Progenitor cell of endocrine pancreas (in vitro differentiated cells): Measurements from ENCODE around the gene NFATC2. TPM values are rescaled to one million over a fixed set of nuclear protein-coding genes. Genes with fewer than 3 reads are reported as not detected.

Source experiments
- DNase-seq: peaks from one replicate; pipeline ENCODE4 v3.0.0; 2021; ENCODE audit warnings: low spot score; ENCODE audit not compliant: unreplicated experiment
- H3K27ac Mint-ChIP-seq: 2 replicates; pipeline ENCODE4 v1.8.0; 2021; ENCODE audit warnings: mild to moderate bottlenecking, moderate library complexity, mixed read lengths
- H3K27me3 Mint-ChIP-seq: 2 replicates; pipeline ENCODE4 v1.8.0; 2021; ENCODE audit warnings: mixed read lengths
- H3K36me3 Mint-ChIP-seq: 2 replicates; pipeline ENCODE4 v1.8.0; 2022; ENCODE audit warnings: mixed read lengths; ENCODE audit not compliant: insufficient read depth
- H3K4me1 Mint-ChIP-seq: 2 replicates; pipeline ENCODE4 v1.8.0; 2021; ENCODE audit warnings: low read depth, mixed read lengths
- H3K4me3 Mint-ChIP-seq: 2 replicates; pipeline ENCODE4 v1.8.0; 2021; ENCODE audit warnings: low read depth, mild to moderate bottlenecking, moderate library complexity, mixed read lengths
- H3K9me3 Mint-ChIP-seq: 2 replicates; pipeline ENCODE4 v1.8.0; 2021; ENCODE audit warnings: low read depth, mixed read lengths
- total RNA-seq: library from RNA; stranded (reverse); gene quantifications from 2 replicates; pipeline ENCODE4 v1.2.1, GENCODE V29; 2021
- TF ChIP-seq, protein P1 (sequence below): fragments of 200-600 bp; sonication (generic); IDR thresholded peaks from one replicate; pipeline ENCODE4 v1.5.0; 2021; ENCODE audit warnings: antibody characterized with exemption, mild to moderate bottlenecking; ENCODE audit not compliant: unreplicated experiment

NFATC2 gene
- total RNA-seq, 1 donor from 2014 or later: 11.2 TPM

DNA sequence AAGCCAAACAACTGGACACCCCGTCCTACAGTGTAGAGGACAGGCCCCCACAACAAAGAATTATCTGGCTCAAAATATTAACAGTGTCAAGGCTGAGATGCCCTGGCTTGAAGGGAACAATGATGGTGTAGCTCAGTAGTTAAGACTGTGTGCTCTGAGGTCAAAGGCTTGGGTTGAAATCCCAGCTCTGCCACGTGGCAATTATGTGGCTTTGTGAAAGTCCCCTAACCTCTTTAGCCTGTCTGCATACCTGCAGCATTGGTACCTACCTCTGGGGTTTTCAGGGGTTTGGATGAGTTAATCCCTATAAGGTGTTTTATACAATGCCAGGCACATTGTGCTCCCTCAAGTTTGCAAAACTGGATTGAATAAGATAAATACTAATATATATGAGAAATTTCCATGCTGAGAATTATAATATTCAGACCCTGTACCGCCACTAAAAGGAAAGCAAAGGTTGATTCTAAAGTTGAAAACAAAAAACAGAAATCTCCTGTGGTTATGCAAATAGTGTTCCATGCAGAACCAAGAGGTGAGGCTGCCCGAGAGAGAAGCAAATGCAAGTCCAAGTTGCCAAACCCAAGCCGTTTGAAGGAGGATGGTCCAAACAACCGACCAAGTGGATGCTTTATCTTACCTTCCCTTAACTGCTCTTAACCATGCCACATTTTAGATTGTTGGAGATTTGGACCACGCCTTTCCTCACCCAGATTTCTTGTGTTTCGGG is 199.8 kb downstream of the NFATC2 start:
- Mint-ChIP-seq H3K27me3 (peaks cover 21% of the 10 kb centered on the region), H3K4me1 (no peaks in the 10 kb centered on the region), H3K36me3 (no peaks in the 10 kb centered on the region), H3K27ac (no peak overlapping the region), H3K4me3 (no peak overlapping the region), H3K9me3 (peaks cover 11% of the 10 kb centered on the region)
- DNase-seq: no peak
- TF ChIP-seq, protein P1, sequence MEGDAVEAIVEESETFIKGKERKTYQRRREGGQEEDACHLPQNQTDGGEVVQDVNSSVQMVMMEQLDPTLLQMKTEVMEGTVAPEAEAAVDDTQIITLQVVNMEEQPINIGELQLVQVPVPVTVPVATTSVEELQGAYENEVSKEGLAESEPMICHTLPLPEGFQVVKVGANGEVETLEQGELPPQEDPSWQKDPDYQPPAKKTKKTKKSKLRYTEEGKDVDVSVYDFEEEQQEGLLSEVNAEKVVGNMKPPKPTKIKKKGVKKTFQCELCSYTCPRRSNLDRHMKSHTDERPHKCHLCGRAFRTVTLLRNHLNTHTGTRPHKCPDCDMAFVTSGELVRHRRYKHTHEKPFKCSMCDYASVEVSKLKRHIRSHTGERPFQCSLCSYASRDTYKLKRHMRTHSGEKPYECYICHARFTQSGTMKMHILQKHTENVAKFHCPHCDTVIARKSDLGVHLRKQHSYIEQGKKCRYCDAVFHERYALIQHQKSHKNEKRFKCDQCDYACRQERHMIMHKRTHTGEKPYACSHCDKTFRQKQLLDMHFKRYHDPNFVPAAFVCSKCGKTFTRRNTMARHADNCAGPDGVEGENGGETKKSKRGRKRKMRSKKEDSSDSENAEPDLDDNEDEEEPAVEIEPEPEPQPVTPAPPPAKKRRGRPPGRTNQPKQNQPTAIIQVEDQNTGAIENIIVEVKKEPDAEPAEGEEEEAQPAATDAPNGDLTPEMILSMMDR: no peak

DNA sequence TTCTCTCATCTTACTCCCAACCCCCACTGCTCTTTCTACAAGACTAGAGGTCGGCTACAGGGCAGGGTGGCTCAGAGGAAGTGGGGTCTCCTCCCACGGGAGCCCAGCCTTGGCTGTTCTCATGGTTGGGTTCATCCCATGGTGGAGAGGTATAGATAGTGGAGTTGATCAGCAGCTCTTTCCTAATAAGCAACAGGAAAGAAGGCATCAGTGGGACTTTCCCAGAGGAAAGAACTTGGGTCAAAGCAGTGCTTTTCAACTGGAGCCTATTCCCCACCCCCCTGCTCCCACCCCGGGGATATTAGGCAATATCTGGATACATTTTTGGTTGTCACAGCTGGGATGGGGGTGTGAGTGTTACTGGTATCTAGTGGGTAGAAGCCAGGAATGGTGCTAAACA is 200.9 kb downstream of the NFATC2 start:
- H3K4me3 Mint-ChIP-seq: no peak overlapping the region
- H3K27me3 Mint-ChIP-seq: peaks cover 10% of the 10 kb centered on the region
- no peak overlapping the region for H3K27ac Mint-ChIP-seq
- no peak for DNase-seq
- H3K36me3 Mint-ChIP-seq: no peaks in the 10 kb centered on the region
- H3K4me1 Mint-ChIP-seq: no peaks in the 10 kb centered on the region
- TF ChIP-seq, protein P1: no peak
- peaks cover 11% of the 10 kb centered on the region for H3K9me3 Mint-ChIP-seq

DNA sequence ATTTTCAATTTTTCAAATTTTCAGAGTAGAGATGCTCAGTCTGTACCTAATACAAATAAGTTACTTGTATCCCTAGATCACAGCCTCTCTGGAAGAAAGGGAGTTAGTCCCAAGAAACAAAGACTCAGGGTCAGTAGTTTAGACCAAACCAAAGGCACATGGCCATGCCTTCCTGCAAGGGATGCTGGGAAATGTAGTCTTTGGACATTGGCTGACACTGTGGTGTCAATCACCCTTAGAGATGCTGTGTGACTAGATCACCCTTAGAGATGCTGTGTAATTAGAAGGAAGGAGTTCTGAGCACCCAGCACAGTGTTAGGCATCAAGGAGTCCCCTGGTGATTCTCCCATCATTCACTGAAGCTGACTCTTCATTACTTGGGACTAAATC is 202.1 kb downstream of the NFATC2 start:
- TF ChIP-seq, protein P1: no peak
- no peak overlapping the region for H3K27ac Mint-ChIP-seq
- H3K4me3 Mint-ChIP-seq: no peak overlapping the region
- H3K36me3 Mint-ChIP-seq: no peaks in the 10 kb centered on the region
- peaks cover 11% of the 10 kb centered on the region for H3K9me3 Mint-ChIP-seq
- DNase-seq: no peak
- H3K4me1 Mint-ChIP-seq: no peaks in the 10 kb centered on the region
- H3K27me3 Mint-ChIP-seq: peaks cover 7% of the 10 kb centered on the region

DNA sequence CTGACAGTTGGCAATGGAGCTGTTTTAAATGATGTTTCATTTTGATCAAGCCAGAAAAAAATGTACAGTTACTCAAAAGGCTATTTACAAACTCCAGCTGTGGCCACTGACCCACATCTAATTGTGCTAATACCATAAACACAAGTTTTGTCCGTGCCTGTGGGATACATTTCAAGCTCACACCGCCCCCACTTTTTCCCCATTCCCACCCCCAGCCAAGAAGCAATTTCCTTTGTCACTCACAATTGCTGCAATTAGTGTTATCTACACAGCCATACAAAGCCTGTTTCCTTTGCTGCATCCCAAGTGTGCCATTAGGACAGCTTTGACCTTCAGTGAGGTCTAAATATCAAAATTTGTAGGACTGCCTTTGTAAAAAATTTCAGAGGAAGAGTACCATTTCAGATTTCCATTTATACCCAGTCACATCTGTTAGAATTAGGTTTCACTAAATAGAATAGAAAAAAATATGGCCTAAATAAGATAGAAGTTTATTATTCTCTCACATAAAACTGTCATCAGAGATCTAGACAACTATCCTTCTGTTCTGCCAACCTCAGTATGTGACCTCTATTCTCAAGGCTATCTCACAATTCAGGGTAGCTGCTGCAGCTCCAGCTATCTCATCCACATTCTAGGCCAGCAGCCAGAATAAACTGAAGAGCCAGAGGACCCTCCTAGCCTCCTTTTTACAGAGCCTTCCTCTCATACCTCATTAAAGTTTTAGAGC is 202.6 kb downstream of the NFATC2 start:
- Mint-ChIP-seq H3K9me3 (peaks cover 11% of the 10 kb centered on the region), H3K27me3 (peaks cover 7% of the 10 kb centered on the region), H3K36me3 (no peaks in the 10 kb centered on the region), H3K4me3 (no peak overlapping the region), H3K27ac (no peak overlapping the region), H3K4me1 (no peaks in the 10 kb centered on the region)
- TF ChIP-seq, protein P1: no peak
- no peak for DNase-seq

DNA sequence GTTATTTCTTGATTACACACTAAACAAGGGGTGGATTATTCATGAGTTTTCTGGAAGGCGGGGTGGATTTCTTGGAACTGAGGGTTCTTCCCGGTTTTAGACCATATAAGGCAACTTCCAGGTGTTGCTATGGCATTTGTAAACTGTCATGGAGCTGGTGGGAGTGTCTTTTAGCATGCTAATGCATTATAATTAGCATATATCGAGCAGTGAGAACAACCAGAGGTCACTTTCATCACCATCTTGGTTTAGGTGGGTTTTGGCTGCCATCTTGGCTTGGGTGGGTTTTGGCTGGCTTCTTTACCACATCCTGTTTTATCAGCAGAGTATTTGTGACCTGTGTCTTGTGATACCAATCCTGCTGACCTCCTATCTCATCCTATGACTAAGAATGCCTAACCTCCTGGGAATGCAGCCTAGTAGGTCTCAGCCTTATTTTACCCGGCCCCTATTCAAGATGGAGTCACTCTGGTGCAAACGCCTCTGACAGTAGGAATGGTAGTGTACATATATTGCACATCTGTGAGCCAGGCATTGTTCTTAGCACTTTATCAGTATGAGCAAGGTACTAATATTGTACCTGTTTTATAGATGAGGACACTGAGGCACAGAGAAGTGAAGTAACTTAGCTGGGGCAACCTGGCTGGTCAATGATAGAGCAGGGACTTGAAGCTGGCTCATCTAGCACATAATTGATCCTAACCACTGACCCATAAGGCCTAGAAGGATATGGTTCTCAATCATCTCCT is 203.7 kb downstream of the NFATC2 start:
- Mint-ChIP-seq H3K27ac (no peak overlapping the region), H3K36me3 (no peaks in the 10 kb centered on the region), H3K9me3 (peaks cover 9% of the 10 kb centered on the region), H3K4me1 (no peaks in the 10 kb centered on the region), H3K4me3 (no peak overlapping the region), H3K27me3 (peaks cover 11% of the 10 kb centered on the region)
- TF ChIP-seq, protein P1: no peak
- DNase-seq: no peak
